Ishikawa (cell line): ENCODE results near the gene MORN4.

Experiments used
- CEBPB ChIP-seq: IDR thresholded peaks from 2 replicates; pipeline ENCODE4 v1.6.1; 2012
- CREB1 ChIP-seq: IDR thresholded peaks from 2 replicates; pipeline ENCODE4 v1.6.1; 2012; ENCODE audit warnings: low read depth
- EP300 ChIP-seq: IDR thresholded peaks from 2 replicates; pipeline ENCODE4 v1.6.1; 2012; ENCODE audit warnings: borderline replicate concordance
- FOXM1 ChIP-seq: IDR thresholded peaks from 2 replicates; pipeline ENCODE4 v1.6.1; 2012; ENCODE audit warnings: low read depth, borderline replicate concordance
- RAD21 ChIP-seq: IDR thresholded peaks from 2 replicates; pipeline ENCODE4 v1.6.1; 2012; ENCODE audit warnings: low read depth
- TAF1 ChIP-seq: IDR thresholded peaks from 2 replicates; pipeline ENCODE4 v1.6.1; 2012; ENCODE audit warnings: low read depth, mild to moderate bottlenecking
- TCF12 ChIP-seq: IDR thresholded peaks from 2 replicates; pipeline ENCODE4 v1.6.1; 2012; ENCODE audit warnings: low read depth
- ZBTB7A ChIP-seq: IDR thresholded peaks from 2 replicates; pipeline ENCODE4 v1.6.1; 2012; ENCODE audit warnings: low read depth
- TF ChIP-seq, protein P1 (sequence below): IDR thresholded peaks from 2 replicates; pipeline ENCODE4 v1.6.1; 2012
- TF ChIP-seq, protein P2 (sequence below): IDR thresholded peaks from 2 replicates; pipeline ENCODE4 v1.6.1; 2012; ENCODE audit warnings: low read depth, mild to moderate bottlenecking

DNA sequence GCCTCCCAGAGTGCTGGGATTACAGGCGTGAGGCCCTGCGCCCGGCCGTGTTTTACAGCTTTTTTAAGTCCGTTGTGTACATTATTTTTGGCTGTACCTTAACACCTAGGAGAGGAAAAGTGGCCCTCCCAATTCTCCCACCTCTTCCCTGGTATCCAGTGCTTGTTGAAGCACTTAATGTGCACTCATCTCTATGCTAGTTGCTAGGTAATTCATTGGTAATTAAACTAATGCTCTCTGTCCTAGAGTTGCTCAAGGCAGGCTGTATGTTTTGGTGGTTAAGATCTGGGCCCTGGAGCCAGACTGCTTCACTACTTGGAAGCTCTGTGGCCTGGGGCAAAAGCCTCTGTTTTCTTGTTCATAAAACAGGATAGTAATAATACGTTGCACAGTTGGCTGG is 34.2 kb upstream of the MORN4 start:
- TF ChIP-seq CREB1 (no peak), EP300 (no peak), ZBTB7A (no peak), CEBPB (no peak), TCF12 (no peak), FOXM1 (no peak), RAD21 (no peak), TAF1 (no peak)
- TF ChIP-seq, protein P1, sequence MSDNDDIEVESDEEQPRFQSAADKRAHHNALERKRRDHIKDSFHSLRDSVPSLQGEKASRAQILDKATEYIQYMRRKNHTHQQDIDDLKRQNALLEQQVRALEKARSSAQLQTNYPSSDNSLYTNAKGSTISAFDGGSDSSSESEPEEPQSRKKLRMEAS: no peak
- TF ChIP-seq, protein P2, sequence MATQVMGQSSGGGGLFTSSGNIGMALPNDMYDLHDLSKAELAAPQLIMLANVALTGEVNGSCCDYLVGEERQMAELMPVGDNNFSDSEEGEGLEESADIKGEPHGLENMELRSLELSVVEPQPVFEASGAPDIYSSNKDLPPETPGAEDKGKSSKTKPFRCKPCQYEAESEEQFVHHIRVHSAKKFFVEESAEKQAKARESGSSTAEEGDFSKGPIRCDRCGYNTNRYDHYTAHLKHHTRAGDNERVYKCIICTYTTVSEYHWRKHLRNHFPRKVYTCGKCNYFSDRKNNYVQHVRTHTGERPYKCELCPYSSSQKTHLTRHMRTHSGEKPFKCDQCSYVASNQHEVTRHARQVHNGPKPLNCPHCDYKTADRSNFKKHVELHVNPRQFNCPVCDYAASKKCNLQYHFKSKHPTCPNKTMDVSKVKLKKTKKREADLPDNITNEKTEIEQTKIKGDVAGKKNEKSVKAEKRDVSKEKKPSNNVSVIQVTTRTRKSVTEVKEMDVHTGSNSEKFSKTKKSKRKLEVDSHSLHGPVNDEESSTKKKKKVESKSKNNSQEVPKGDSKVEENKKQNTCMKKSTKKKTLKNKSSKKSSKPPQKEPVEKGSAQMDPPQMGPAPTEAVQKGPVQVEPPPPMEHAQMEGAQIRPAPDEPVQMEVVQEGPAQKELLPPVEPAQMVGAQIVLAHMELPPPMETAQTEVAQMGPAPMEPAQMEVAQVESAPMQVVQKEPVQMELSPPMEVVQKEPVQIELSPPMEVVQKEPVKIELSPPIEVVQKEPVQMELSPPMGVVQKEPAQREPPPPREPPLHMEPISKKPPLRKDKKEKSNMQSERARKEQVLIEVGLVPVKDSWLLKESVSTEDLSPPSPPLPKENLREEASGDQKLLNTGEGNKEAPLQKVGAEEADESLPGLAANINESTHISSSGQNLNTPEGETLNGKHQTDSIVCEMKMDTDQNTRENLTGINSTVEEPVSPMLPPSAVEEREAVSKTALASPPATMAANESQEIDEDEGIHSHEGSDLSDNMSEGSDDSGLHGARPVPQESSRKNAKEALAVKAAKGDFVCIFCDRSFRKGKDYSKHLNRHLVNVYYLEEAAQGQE: no peak
